ENCODE measurements around the gene ZFAND3. TPM values are rescaled to one million over a fixed set of nuclear protein-coding genes. Genes with fewer than 3 reads are reported as not detected.

The ZFAND3 gene
- polyA plus RNA-seq, 10 donors: 72.6 to 114 (median 89.2) TPM

GRCh38 chr6:37965964-37966676, 146.6 kb downstream of the ZFAND3 start:
- DNase-seq: no peak

GRCh38 chr6:37966801-37967200, 147.3 kb downstream of the ZFAND3 start:
- DNase-seq: no peak

- DNase-seq: no peak
Observed at GRCh38 chr6:37967651-37968050, 148.1 kb downstream of the ZFAND3 start.

- no peak for DNase-seq
Observed at GRCh38 chr6:37971266-37971665, 151.7 kb downstream of the ZFAND3 start.

GRCh38 chr6:37971711-37972390, 152.3 kb downstream of the ZFAND3 start:
- peak in 1 of 3 donors; percentile 39 for DNase-seq

- no peak for DNase-seq
Observed at GRCh38 chr6:37972994-37973757, 153.6 kb downstream of the ZFAND3 start.

GRCh38 chr6:37974381-37974780, 154.9 kb downstream of the ZFAND3 start:
- no peak for DNase-seq

GRCh38 chr6:37974943-37975342, 155.4 kb downstream of the ZFAND3 start:
- no peak for DNase-seq

GRCh38 chr6:37977715-37978114, 158.2 kb downstream of the ZFAND3 start:
- DNase-seq: no peak

- no peak for DNase-seq
Observed at GRCh38 chr6:37979392-37980221, 160.1 kb downstream of the ZFAND3 start.

GRCh38 chr6:37980222-37980595, 160.7 kb downstream of the ZFAND3 start:
- DNase-seq: peak in 2 of 3 donors; percentile 47 to 77

- DNase-seq: no peak
Observed at GRCh38 chr6:37981626-37982025, 162.1 kb downstream of the ZFAND3 start.

- no peak for DNase-seq
Observed at GRCh38 chr6:37982317-37982716, 162.8 kb downstream of the ZFAND3 start.

GRCh38 chr6:37983720-37984501, 164.4 kb downstream of the ZFAND3 start:
- DNase-seq: no peak

GRCh38 chr6:37984578-37984977, 165.1 kb downstream of the ZFAND3 start:
- DNase-seq: no peak

GRCh38 chr6:37985355-37985754, 165.8 kb downstream of the ZFAND3 start:
- no peak for DNase-seq

GRCh38 chr6:37987018-37987417, 167.5 kb downstream of the ZFAND3 start:
- no peak for DNase-seq

GRCh38 chr6:37987559-37987958, 168.0 kb downstream of the ZFAND3 start:
- peak in 1 of 3 donors; percentile 25 for DNase-seq

- DNase-seq: peak in 1 of 3 donors; percentile 57
Observed at GRCh38 chr6:37988127-37988526, 168.6 kb downstream of the ZFAND3 start.

- peak in 1 of 3 donors; percentile 30 for DNase-seq
Observed at GRCh38 chr6:37988696-37989095, 169.2 kb downstream of the ZFAND3 start.
